Mammary epithelial cell (primary cell): ENCODE results near the gene POU6F2.

ENCODE experiments used
- EZH2 ChIP-seq: IDR thresholded peaks from 2 replicates; pipeline ENCODE4 v1.6.1; 2012; ENCODE audit warnings: low read length, inconsistent platforms, borderline replicate concordance
- TF ChIP-seq, protein P1 (sequence below), 2 donors: IDR thresholded peaks in 1 of 2; conservative IDR thresholded peaks in 1 of 2; 2 replicates each; pipeline ENCODE4 v1.5.1; 2011 to 2012; ENCODE audit warnings: inconsistent platforms in 2 of 2, low read length in 2 of 2, mild to moderate bottlenecking in 2 of 2, control low read depth in 1 of 2, low read depth in 1 of 2; ENCODE audit not compliant: insufficient read depth in 1 of 2; ENCODE audit errors: extremely low read depth in 1 of 2

DNA sequence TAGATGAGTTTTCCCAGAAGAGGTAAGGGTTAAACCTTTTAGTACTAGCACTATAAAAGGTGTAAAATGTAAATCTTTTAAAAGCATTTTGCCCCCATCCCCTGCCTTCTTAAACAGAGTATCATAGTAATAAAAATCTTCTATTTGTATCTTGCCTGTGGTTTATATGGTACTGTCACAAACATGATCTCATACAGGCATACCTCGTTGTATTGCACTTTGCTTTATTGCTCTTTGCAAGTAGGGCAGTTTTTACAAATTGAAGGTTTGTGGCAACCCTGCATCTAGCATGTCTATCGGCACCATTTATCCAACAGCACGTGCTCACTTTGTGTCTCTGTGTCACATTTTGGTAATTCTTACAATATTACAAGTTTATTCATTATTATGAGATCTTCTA lies 389.7 kb downstream of the POU6F2 start:
- TF ChIP-seq, protein P1, sequence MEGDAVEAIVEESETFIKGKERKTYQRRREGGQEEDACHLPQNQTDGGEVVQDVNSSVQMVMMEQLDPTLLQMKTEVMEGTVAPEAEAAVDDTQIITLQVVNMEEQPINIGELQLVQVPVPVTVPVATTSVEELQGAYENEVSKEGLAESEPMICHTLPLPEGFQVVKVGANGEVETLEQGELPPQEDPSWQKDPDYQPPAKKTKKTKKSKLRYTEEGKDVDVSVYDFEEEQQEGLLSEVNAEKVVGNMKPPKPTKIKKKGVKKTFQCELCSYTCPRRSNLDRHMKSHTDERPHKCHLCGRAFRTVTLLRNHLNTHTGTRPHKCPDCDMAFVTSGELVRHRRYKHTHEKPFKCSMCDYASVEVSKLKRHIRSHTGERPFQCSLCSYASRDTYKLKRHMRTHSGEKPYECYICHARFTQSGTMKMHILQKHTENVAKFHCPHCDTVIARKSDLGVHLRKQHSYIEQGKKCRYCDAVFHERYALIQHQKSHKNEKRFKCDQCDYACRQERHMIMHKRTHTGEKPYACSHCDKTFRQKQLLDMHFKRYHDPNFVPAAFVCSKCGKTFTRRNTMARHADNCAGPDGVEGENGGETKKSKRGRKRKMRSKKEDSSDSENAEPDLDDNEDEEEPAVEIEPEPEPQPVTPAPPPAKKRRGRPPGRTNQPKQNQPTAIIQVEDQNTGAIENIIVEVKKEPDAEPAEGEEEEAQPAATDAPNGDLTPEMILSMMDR (conservative IDR thresholded peaks at IDR 0.05 in 1 of 2, IDR thresholded peaks at IDR 0.05 in 1 of 2; ENCODE audit: extremely low read depth in 1 of 2, insufficient read depth in 1 of 2, low read depth in 1 of 2, low read length in 2 of 2), result no peak
- TF ChIP-seq EZH2, result no peak
